NT2/D1 (cell line): ENCODE measurements around the gene TMEM117.
"Not testable (repeated sequence)": the region's sequence is repeated elsewhere in the genome, so short reads cannot be mapped to it uniquely, and the experiment has no call there.

Experiments used
- DNase-seq: peaks from one replicate; pipeline ENCODE4 v3.0.0-alpha.2; 2011; ENCODE audit warnings: low read depth, low spot score
- H3K27me3 ChIP-seq: 2 replicates; pipeline ENCODE4 v1.6.0; 2011; ENCODE audit warnings: mild to moderate bottlenecking; ENCODE audit not compliant: insufficient read length, insufficient read depth
- H3K36me3 ChIP-seq: 2 replicates; pipeline ENCODE4 v1.6.1; 2011; ENCODE audit warnings: mild to moderate bottlenecking, low read length, mixed read lengths; ENCODE audit not compliant: insufficient read depth, insufficient read length
- H3K4me1 ChIP-seq: 2 replicates; pipeline ENCODE4 v1.5.1; 2011; ENCODE audit not compliant: insufficient read depth, insufficient read length
- H3K4me3 ChIP-seq: 2 replicates; pipeline ENCODE4 v1.5.1; 2011; ENCODE audit warnings: low read depth; ENCODE audit not compliant: insufficient read length
- H3K9ac ChIP-seq: 2 replicates; pipeline ENCODE4 v1.6.0; 2011; ENCODE audit warnings: low read depth; ENCODE audit not compliant: insufficient read length
- H3K9me3 ChIP-seq: 2 replicates; pipeline ENCODE4 v1.5.1; 2011; ENCODE audit warnings: mild to moderate bottlenecking, low read length; ENCODE audit not compliant: insufficient read depth
- SUZ12 ChIP-seq: IDR thresholded peaks from 2 replicates; pipeline ENCODE4 v1.6.1; 2011; ENCODE audit not compliant: insufficient read length, insufficient read depth; ENCODE audit errors: extremely low read depth
- YY1 ChIP-seq: IDR thresholded peaks from 2 replicates; pipeline ENCODE4 v1.6.1; 2011; ENCODE audit not compliant: insufficient read length, insufficient read depth
- ZNF274 ChIP-seq: IDR thresholded peaks from 2 replicates; pipeline ENCODE4 v1.6.1; 2011; ENCODE audit warnings: mild to moderate bottlenecking, low read depth, low read length

The TMEM117 gene

GRCh38 chr12:43858096-43858495, 22.2 kb downstream of the TMEM117 start:
- Histone ChIP-seq H3K4me3 (no peak overlapping the region), H3K9ac (no peak overlapping the region), H3K27me3 (no peaks in the 10 kb centered on the region), H3K4me1 (no peaks in the 10 kb centered on the region), H3K36me3 (no peaks in the 10 kb centered on the region), H3K9me3 (peaks cover 6% of the 10 kb centered on the region; the same call in 1 of the 2 replicates)
- TF ChIP-seq YY1: no peak
- no peak for TF ChIP-seq ZNF274
- TF ChIP-seq SUZ12: no peak
- no peak for DNase-seq

- no peaks in the 10 kb centered on the region for H3K4me1 ChIP-seq
- H3K36me3 ChIP-seq: no peaks in the 10 kb centered on the region
- H3K9me3 ChIP-seq: peaks cover 13% of the 10 kb centered on the region; the same call in 1 of the 2 replicates
- H3K9ac ChIP-seq: no peak overlapping the region
- TF ChIP-seq YY1 (no peak), SUZ12 (no peak), ZNF274 (no peak)
- DNase-seq: no peak
- H3K27me3 ChIP-seq: no peaks in the 10 kb centered on the region
- H3K4me3 ChIP-seq: no peak overlapping the region
These were observed 23.1 kb downstream of the TMEM117 start for GRCh38 chr12:43858991-43859390.

DNA sequence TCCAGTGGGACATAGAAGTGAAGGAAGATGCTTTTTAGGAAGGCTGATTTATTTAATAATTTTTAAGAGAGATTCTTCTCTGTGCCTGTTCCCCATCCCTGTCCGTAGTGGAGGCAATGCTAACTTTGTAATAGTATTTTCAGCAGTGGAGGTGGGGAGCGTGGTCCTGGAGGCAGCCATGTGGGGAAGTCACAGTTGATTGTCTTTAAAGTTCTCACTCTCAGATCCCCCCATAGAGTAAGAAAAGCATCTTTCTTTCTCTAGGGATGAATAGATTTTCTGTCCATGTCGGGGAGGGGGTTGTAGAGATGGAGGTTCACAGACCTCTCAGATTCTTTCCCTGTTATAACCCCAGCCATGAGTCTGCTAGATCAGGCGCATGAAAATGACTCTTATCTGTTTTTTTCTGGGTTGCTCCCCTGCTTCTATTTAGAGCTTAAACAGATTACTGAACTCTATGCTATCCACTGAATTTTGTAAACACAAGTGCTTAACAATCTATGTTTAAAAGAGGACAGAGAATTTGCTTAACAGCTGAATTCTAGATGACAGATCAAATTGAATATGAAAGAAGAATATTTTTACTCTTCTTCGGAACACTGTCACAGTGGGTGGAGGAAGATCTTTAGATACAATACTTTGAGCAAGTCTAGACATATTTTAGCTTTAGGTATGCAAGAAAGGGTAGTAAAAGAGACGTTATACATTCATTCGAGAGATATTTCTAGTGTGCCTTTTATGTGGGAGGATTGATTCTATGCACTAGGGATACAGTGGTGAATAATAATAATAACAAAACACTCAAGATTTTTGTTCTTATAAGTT, 25.3 kb downstream of the TMEM117 start:
- H3K36me3 ChIP-seq: no peaks in the 10 kb centered on the region
- H3K4me3 ChIP-seq: no peak overlapping the region
- no peaks in the 10 kb centered on the region for H3K27me3 ChIP-seq

GRCh38 chr12:43861840-43862150, 25.9 kb downstream of the TMEM117 start:
- Histone ChIP-seq H3K9ac (no peak overlapping the region), H3K4me1 (no peaks in the 10 kb centered on the region), H3K4me3 (no peak overlapping the region), H3K27me3 (no peaks in the 10 kb centered on the region), H3K36me3 (no peaks in the 10 kb centered on the region), H3K9me3 (peaks cover 24% of the 10 kb centered on the region; the same call in 1 of the 2 replicates)
- TF ChIP-seq ZNF274 (no peak), SUZ12 (no peak), YY1 (no peak)
- no peak for DNase-seq

More for the DNA sequence above, 25.3 kb downstream of the TMEM117 start:
- no peak overlapping the region for H3K9ac ChIP-seq
- TF ChIP-seq SUZ12 (no peak), ZNF274 (no peak), YY1 (no peak)
- H3K4me1 ChIP-seq: no peaks in the 10 kb centered on the region
- no peak for DNase-seq
- H3K9me3 ChIP-seq: peaks cover 24% of the 10 kb centered on the region; the same call in 1 of the 2 replicates

DNA sequence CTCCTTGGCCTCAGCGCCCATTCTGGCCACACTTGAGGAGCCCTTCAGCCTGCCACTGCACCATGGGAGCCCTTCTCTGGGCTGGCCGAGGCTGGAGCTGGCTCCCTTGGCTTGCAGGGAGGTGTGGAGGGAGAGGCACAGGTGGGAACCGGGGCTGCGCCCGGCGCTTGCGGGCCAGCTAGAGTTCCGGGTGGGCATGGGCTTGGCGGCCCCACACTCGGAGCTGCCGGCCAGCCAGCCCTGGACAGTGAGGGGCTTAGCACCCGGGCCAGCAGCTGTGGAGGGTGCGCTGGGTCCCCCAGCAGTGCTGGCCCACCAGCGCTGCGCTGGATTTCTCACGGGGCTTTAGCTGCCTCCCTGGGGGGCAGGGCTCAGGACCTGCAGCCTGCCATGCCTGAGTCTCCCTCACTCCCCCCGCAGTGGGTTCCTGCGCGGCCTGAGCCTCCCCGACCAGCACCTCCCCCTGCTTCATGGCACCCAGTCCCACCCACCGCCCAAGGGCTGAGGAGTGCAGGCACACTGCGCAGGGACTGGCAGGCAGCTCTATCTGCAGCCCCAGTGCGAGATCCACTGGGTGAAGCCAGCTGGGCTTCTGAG, 28.0 kb downstream of the TMEM117 start:
- Histone ChIP-seq H3K9me3 (peaks cover 24% of the 10 kb centered on the region; the same call in 1 of the 2 replicates), H3K9ac (no peak overlapping the region), H3K36me3 (no peaks in the 10 kb centered on the region), H3K27me3 (no peaks in the 10 kb centered on the region), H3K4me3 (no peak overlapping the region), H3K4me1 (no peaks in the 10 kb centered on the region)
- TF ChIP-seq YY1 (no peak), SUZ12 (no peak), ZNF274 (no peak)
- DNase-seq: no peak

DNA sequence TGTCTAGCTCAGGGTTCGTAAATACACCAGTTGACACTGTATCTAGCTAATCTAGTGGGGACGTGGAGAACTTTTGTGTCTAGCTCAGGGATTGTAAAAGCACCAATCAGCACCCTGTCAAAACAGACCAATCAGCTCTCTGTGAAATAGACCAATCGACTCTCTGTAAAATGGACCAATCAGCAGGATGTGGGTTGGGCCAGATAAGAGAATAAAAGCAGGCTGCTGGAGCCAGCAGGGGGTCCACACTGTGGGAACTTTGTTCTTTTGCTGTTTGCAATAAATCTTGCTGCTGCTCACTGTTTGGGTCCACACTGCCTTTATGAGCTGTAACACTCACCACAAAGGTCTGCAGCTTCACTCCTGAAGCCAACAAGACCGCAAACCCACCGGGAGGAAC, 28.7 kb downstream of the TMEM117 start:
- H3K36me3 ChIP-seq, DNase-seq, H3K4me3 ChIP-seq, H3K27me3 ChIP-seq, H3K4me1 ChIP-seq, H3K9ac ChIP-seq: not testable (repeated sequence)
- H3K9me3 ChIP-seq: peaks cover 24% of the 10 kb centered on the region; the same call in 1 of the 2 replicates

DNA sequence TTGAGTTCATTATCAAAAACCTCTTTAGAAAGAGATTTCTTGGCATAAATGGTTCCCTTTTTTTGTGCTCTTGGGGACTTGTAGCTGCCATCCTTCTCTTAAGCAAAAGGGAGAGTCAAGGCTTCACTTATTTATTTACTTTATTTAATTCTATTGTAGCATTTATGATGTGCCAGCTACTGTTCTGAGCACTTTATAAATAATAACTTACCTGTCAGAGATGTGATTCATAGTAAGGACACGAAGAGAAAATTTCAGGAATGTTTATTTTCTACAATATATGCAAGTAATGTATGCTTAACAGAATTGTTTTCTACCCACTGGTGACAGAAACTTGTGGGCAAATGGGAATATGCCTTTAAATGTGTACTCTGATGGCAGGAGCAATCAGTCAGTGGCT, 33.3 kb downstream of the TMEM117 start:
- Histone ChIP-seq H3K4me1 (no peaks in the 10 kb centered on the region), H3K4me3 (no peak overlapping the region), H3K9me3 (peaks cover 9% of the 10 kb centered on the region; the same call in 1 of the 2 replicates), H3K9ac (no peak overlapping the region), H3K36me3 (no peaks in the 10 kb centered on the region), H3K27me3 (no peaks in the 10 kb centered on the region)
- DNase-seq: no peak
- TF ChIP-seq SUZ12: no peak
- no peak for TF ChIP-seq ZNF274
- TF ChIP-seq YY1: no peak

- H3K4me1 ChIP-seq, DNase-seq, H3K36me3 ChIP-seq, H3K9ac ChIP-seq, H3K4me3 ChIP-seq, H3K9me3 ChIP-seq, H3K27me3 ChIP-seq: not testable (repeated sequence)
These were observed 33.9 kb downstream of the TMEM117 start for GRCh38 chr12:43869765-43870164.

DNA sequence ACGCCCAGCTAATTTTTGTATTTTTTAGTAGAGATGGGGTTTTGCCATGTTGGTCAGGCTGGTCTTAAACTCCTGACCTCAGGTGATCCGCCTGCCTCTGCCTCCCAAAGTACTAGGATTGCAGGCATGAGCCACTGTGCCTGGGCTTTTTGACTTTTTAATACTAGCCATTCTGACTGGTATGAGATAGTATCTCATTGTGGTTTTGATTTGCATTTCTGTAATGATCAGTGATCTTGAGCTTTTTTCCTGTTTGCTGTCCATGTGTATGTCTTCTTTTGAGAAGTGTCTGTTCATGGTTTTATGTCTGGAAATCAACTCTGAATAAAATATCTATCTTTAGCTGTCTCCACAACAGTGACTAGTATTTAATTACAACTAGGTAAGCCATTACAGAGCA, 35.4 kb downstream of the TMEM117 start:
- H3K27me3 ChIP-seq, H3K4me1 ChIP-seq, DNase-seq, H3K4me3 ChIP-seq, H3K9ac ChIP-seq, H3K36me3 ChIP-seq, H3K9me3 ChIP-seq: not testable (repeated sequence)
